ENCODE results near the gene TRPV3.
A peak's percentile ranks its signal among the peaks of the same experiment; 100 is the strongest.

TRPV3 gene

GRCh38 chr17:3485481-3486068, 72.0 kb downstream of the TRPV3 start:
- Histone ChIP-seq H3K9ac (ENCODE audit: insufficient read length, low read depth) (no peak overlapping the region), H3K4me3 (ENCODE audit: insufficient read length, low read depth) (no peak overlapping the region), H3K36me3 (ENCODE audit: insufficient read depth, insufficient read length, low read length) (no peaks in the 10 kb centered on the region), H3K27me3 (ENCODE audit: insufficient read depth, insufficient read length) (no peaks in the 10 kb centered on the region), H3K9me3 (ENCODE audit: insufficient read depth, low read length) (no peaks in the 10 kb centered on the region), H3K4me1 (ENCODE audit: insufficient read depth, insufficient read length) (no peaks in the 10 kb centered on the region)
- DNase-seq (ENCODE audit: low read depth, low spot score): no peak
- TF ChIP-seq YY1 (IDR thresholded peaks at IDR 0.05; ENCODE audit: insufficient read depth, insufficient read length) (no peak), ZNF274 (IDR thresholded peaks at IDR 0.05; ENCODE audit: low read depth, low read length) (no peak), SUZ12 (IDR thresholded peaks at IDR 0.05; ENCODE audit: extremely low read depth, insufficient read depth, insufficient read length) (no peak)

GRCh38 chr17:3482852-3483251, 74.8 kb downstream of the TRPV3 start:
- Histone ChIP-seq H3K4me3 (ENCODE audit: insufficient read length, low read depth) (no peak overlapping the region), H3K27me3 (ENCODE audit: insufficient read depth, insufficient read length) (no peaks in the 10 kb centered on the region), H3K9me3 (ENCODE audit: insufficient read depth, low read length) (no peaks in the 10 kb centered on the region), H3K9ac (ENCODE audit: insufficient read length, low read depth) (no peak overlapping the region), H3K36me3 (ENCODE audit: insufficient read depth, insufficient read length, low read length) (no peaks in the 10 kb centered on the region), H3K4me1 (ENCODE audit: insufficient read depth, insufficient read length) (no peaks in the 10 kb centered on the region)
- no peak for TF ChIP-seq YY1 (IDR thresholded peaks at IDR 0.05; ENCODE audit: insufficient read depth, insufficient read length)
- TF ChIP-seq SUZ12 (IDR thresholded peaks at IDR 0.05; ENCODE audit: extremely low read depth, insufficient read depth, insufficient read length): no peak
- no peak for TF ChIP-seq ZNF274 (IDR thresholded peaks at IDR 0.05; ENCODE audit: low read depth, low read length)
- DNase-seq (ENCODE audit: low read depth, low spot score): peak; percentile 35

- H3K27me3 ChIP-seq (ENCODE audit: insufficient read depth, insufficient read length): no peaks in the 10 kb centered on the region
- no peaks in the 10 kb centered on the region for H3K9me3 ChIP-seq (ENCODE audit: insufficient read depth, low read length)
- H3K4me1 ChIP-seq (ENCODE audit: insufficient read depth, insufficient read length): no peaks in the 10 kb centered on the region
- DNase-seq (ENCODE audit: low read depth, low spot score): no peak
- no peak overlapping the region for H3K4me3 ChIP-seq (ENCODE audit: insufficient read length, low read depth)
- no peaks in the 10 kb centered on the region for H3K36me3 ChIP-seq (ENCODE audit: insufficient read depth, insufficient read length, low read length)
- TF ChIP-seq ZNF274 (IDR thresholded peaks at IDR 0.05; ENCODE audit: low read depth, low read length): no peak
- TF ChIP-seq SUZ12 (IDR thresholded peaks at IDR 0.05; ENCODE audit: extremely low read depth, insufficient read depth, insufficient read length): no peak
- no peak for TF ChIP-seq YY1 (IDR thresholded peaks at IDR 0.05; ENCODE audit: insufficient read depth, insufficient read length)
- H3K9ac ChIP-seq (ENCODE audit: insufficient read length, low read depth): no peak overlapping the region
Measured at GRCh38 chr17:3479988-3480387, 77.6 kb downstream of the TRPV3 start.

DNA sequence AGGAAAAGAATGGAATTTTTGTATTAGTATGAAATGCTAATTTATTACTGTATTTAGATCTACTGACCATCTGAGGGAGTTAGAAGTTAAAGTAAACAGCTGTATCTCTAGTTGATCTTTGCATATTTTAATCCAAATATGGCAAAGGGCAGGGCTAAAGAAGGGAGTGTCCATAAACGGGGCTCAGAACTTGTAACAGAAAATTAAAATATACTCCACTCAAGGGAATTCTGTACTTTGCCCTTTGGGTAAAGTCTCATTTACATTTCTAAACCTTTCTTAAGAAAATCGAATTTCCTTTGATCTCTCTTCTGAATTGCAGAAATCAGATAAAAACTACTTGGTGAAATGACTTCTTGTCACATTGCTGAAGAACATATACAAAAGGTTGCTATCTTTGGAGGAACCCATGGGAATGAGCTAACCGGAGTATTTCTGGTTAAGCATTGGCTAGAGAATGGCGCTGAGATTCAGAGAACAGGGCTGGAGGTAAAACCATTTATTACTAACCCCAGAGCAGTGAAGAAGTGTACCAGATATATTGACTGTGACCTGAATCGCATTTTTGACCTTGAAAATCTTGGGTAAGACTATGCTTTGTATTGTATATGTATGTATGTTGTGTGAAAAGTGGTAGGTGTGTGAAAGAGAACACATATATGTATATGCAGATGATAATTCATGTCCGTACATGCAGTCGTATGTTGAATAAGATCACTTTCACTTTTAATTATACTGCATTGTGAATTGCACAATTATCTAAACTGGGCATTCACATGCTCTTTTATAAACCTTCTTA, 81.6 kb downstream of the TRPV3 start, which contains the start of gene ASPA:
TSS of gene ASPA (plus strand) at position 186 of the 799 bp plus-strand sequence. CDS start at position 349, 163 bp downstream.
- H3K9me3 ChIP-seq (ENCODE audit: insufficient read depth, low read length): no peaks in the 10 kb centered on the region
- no peak for DNase-seq (ENCODE audit: low read depth, low spot score)
- no peaks in the 10 kb centered on the region for H3K4me1 ChIP-seq (ENCODE audit: insufficient read depth, insufficient read length)
- H3K4me3 ChIP-seq (ENCODE audit: insufficient read length, low read depth): no peak within 1 kb of the TSS
- H3K36me3 ChIP-seq (ENCODE audit: insufficient read depth, insufficient read length, low read length): no peaks in the 10 kb centered on the region
- H3K27me3 ChIP-seq (ENCODE audit: insufficient read depth, insufficient read length): no peaks in the 10 kb centered on the region
- no peak within 1 kb of the TSS for H3K9ac ChIP-seq (ENCODE audit: insufficient read length, low read depth)
- no peak for TF ChIP-seq YY1 (IDR thresholded peaks at IDR 0.05; ENCODE audit: insufficient read depth, insufficient read length)
- TF ChIP-seq ZNF274 (IDR thresholded peaks at IDR 0.05; ENCODE audit: low read depth, low read length): no peak
- no peak for TF ChIP-seq SUZ12 (IDR thresholded peaks at IDR 0.05; ENCODE audit: extremely low read depth, insufficient read depth, insufficient read length)

DNA sequence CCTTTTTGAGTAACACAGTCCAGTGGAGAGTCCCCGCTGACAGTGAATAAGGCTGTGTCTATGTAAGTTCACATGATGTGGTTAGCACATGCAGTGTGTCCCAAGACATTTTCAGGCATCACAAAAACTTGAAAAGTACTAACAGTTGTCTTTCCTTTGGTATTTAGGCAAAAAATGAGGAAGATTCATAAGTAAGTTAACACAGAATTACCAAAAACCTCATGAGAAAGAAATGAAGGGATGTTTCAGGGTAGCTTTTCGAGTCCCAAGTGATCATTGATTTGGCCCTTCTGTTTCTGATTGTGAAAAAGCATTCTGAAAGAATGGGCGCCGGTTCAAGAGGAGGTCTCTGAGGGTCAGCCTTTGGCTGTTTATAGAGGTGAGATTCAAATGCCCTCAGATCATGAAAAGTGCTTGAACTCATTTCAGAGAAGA, 82.3 kb downstream of the TRPV3 start:
- Histone ChIP-seq H3K4me3 (ENCODE audit: insufficient read length, low read depth) (no peak overlapping the region), H3K27me3 (ENCODE audit: insufficient read depth, insufficient read length) (no peaks in the 10 kb centered on the region), H3K4me1 (ENCODE audit: insufficient read depth, insufficient read length) (no peaks in the 10 kb centered on the region), H3K36me3 (ENCODE audit: insufficient read depth, insufficient read length, low read length) (no peaks in the 10 kb centered on the region), H3K9ac (ENCODE audit: insufficient read length, low read depth) (no peak overlapping the region), H3K9me3 (ENCODE audit: insufficient read depth, low read length) (no peaks in the 10 kb centered on the region)
- no peak for TF ChIP-seq ZNF274 (IDR thresholded peaks at IDR 0.05; ENCODE audit: low read depth, low read length)
- no peak for TF ChIP-seq YY1 (IDR thresholded peaks at IDR 0.05; ENCODE audit: insufficient read depth, insufficient read length)
- no peak for TF ChIP-seq SUZ12 (IDR thresholded peaks at IDR 0.05; ENCODE audit: extremely low read depth, insufficient read depth, insufficient read length)
- no peak for DNase-seq (ENCODE audit: low read depth, low spot score)

DNA sequence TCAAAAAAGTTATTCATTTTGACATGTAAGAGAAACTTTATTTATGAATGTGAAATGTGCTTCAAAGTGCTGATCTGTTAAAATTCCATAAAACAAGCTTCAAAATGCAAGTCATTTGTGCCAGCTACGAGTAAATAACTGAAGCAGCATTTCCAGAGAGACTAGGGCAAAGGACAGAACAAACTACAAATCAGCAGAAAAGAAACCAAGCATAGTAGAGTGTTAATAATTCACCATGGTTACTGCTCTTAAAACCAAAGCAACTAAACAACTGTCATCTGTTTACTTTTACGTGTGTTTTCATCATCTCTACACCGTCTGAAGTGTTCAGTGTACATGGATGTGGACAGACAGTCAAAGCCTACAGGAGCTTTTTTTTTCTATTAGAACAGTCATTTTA, 83.4 kb downstream of the TRPV3 start:
- TF ChIP-seq ZNF274 (IDR thresholded peaks at IDR 0.05; ENCODE audit: low read depth, low read length) (no peak), YY1 (IDR thresholded peaks at IDR 0.05; ENCODE audit: insufficient read depth, insufficient read length) (no peak), SUZ12 (IDR thresholded peaks at IDR 0.05; ENCODE audit: extremely low read depth, insufficient read depth, insufficient read length) (no peak)
- Histone ChIP-seq H3K4me1 (ENCODE audit: insufficient read depth, insufficient read length) (no peaks in the 10 kb centered on the region), H3K9me3 (ENCODE audit: insufficient read depth, low read length) (no peaks in the 10 kb centered on the region), H3K27me3 (ENCODE audit: insufficient read depth, insufficient read length) (no peaks in the 10 kb centered on the region), H3K4me3 (ENCODE audit: insufficient read length, low read depth) (no peak overlapping the region), H3K36me3 (ENCODE audit: insufficient read depth, insufficient read length, low read length) (no peaks in the 10 kb centered on the region), H3K9ac (ENCODE audit: insufficient read length, low read depth) (no peak overlapping the region)
- no peak for DNase-seq (ENCODE audit: low read depth, low spot score)

DNA sequence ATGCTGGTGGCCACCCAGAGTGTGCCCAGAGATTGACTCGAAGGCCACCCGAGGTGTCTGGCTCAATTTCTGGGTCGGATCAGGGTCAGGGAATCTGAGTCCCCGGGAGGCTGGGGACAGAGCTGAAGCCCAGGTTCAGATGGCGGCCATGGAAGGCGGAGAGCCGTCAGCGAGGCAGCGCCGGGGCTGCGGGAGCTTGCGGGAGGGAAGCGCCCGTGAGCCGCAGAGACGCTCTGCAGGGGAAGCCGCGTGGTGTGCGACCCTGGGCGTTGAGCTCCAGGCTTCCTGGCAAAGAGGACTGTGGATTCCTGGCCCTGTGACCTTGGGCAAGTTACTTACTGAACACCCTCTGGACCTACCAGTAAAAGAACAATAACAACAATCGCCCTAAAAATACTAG, 85.5 kb downstream of the TRPV3 start:
- no peak for DNase-seq (ENCODE audit: low read depth, low spot score)
- TF ChIP-seq SUZ12 (IDR thresholded peaks at IDR 0.05; ENCODE audit: extremely low read depth, insufficient read depth, insufficient read length) (no peak), YY1 (IDR thresholded peaks at IDR 0.05; ENCODE audit: insufficient read depth, insufficient read length) (no peak), ZNF274 (IDR thresholded peaks at IDR 0.05; ENCODE audit: low read depth, low read length) (no peak)
- H3K4me1 ChIP-seq (ENCODE audit: insufficient read depth, insufficient read length): no peaks in the 10 kb centered on the region
- no peak overlapping the region for H3K4me3 ChIP-seq (ENCODE audit: insufficient read length, low read depth)
- H3K9me3 ChIP-seq (ENCODE audit: insufficient read depth, low read length): no peaks in the 10 kb centered on the region
- no peaks in the 10 kb centered on the region for H3K36me3 ChIP-seq (ENCODE audit: insufficient read depth, insufficient read length, low read length)
- H3K9ac ChIP-seq (ENCODE audit: insufficient read length, low read depth): no peak overlapping the region
- H3K27me3 ChIP-seq (ENCODE audit: insufficient read depth, insufficient read length): no peaks in the 10 kb centered on the region

All from NT2/D1 (cell line).